ENCODE data around the gene TMEM233. TPM values are rescaled to one million over a fixed set of nuclear protein-coding genes. Genes with fewer than 3 reads are reported as not detected.

Gene TMEM233
- polyA plus RNA-seq, 3 donors: not detected

DNA sequence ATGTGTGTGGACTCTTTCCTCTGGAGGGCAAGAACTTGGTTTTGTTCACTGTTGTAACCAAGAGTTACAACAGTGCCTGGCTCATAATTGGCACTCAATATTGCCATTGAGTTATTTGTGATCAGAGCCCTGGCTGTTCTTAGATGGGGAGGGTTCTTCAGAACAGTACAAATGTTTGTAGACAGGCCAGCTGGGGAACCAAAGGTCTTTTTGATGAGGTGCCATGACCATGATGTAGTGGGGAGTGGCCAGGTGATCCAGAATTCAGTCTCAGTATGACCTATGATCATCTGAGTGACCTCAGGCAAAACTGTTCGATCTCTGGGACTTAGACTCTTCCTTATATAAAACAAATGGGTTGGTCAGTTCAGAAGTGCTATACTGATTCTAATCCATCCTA is 71.1 kb downstream of the TMEM233 start:
- no peak overlapping the region for H3K9ac ChIP-seq (ENCODE audit: insufficient read depth, low read length, poor library complexity, severe bottlenecking)
- intact Hi-C loops (cut with micrococcal nuclease): no loop called here
- H3K4me3 Mint-ChIP-seq: no peak overlapping the region
- H3K27me3 ChIP-seq (ENCODE audit: control insufficient read depth in 2 of 2, insufficient read depth in 2 of 2, low read length in 2 of 2): no peaks in the 10 kb centered on the region
- no peak overlapping the region for H3K4me2 ChIP-seq (replicated peaks; ENCODE audit: extremely low read depth, low read length, poor library complexity, severe bottlenecking)
- H3K36me3 ChIP-seq (replicated peaks in 1 of 2; ENCODE audit: control insufficient read depth in 1 of 2, insufficient read depth in 2 of 2, low read length in 2 of 2): peaks cover 0 to under 1% of the 10 kb centered on the region in 2 donors
- H2AFZ ChIP-seq (ENCODE audit: insufficient read depth, low read depth, low read length, poor library complexity, severe bottlenecking): no peak overlapping the region
- H3K27ac ChIP-seq (ENCODE audit: low read depth in 1 of 2, low read length in 2 of 2): no peak overlapping the region
- DNase-seq: no peak
- H3K27ac Mint-ChIP-seq: peak overlapping the region in 1 of 7 donors; percentile 60
- H3K4me1 ChIP-seq (ENCODE audit: control insufficient read depth in 1 of 2, insufficient read depth in 2 of 2, low read length in 2 of 2): peaks cover 36 to 44% of the 10 kb centered on the region in 2 donors
- WGBS (ENCODE audit: insufficient coverage): no CpG with 5 or more reads among the region's 1 CpG
- H3K4me1 Mint-ChIP-seq: peaks cover 34% of the 10 kb centered on the region
- H4K20me1 ChIP-seq (ENCODE audit: insufficient read depth, low read length): no peaks in the 10 kb centered on the region
- peaks cover 0 to 3% of the 10 kb centered on the region in 2 donors for H3K36me3 Mint-ChIP-seq
- peaks cover 29% of the 10 kb centered on the region for H3K79me2 ChIP-seq (ENCODE audit: insufficient read depth, low read length)
- TF ChIP-seq, protein P1, sequence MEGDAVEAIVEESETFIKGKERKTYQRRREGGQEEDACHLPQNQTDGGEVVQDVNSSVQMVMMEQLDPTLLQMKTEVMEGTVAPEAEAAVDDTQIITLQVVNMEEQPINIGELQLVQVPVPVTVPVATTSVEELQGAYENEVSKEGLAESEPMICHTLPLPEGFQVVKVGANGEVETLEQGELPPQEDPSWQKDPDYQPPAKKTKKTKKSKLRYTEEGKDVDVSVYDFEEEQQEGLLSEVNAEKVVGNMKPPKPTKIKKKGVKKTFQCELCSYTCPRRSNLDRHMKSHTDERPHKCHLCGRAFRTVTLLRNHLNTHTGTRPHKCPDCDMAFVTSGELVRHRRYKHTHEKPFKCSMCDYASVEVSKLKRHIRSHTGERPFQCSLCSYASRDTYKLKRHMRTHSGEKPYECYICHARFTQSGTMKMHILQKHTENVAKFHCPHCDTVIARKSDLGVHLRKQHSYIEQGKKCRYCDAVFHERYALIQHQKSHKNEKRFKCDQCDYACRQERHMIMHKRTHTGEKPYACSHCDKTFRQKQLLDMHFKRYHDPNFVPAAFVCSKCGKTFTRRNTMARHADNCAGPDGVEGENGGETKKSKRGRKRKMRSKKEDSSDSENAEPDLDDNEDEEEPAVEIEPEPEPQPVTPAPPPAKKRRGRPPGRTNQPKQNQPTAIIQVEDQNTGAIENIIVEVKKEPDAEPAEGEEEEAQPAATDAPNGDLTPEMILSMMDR (IDR thresholded peaks at IDR 0.05): no peak
- H3K9me3 Mint-ChIP-seq: peaks cover 0 to 3% (median 0%) of the 10 kb centered on the region in 7 donors
- peaks cover 0 to 2% (median 2%) of the 10 kb centered on the region in 3 donors for H3K27me3 Mint-ChIP-seq (ENCODE audit: low read depth in 3 of 3)
- no peaks in the 10 kb centered on the region for H3K9me3 ChIP-seq (replicated peaks in 1 of 2; ENCODE audit: control insufficient read depth in 1 of 2, insufficient read depth in 1 of 2, low read length in 2 of 2)
- no peak overlapping the region for H3K4me3 ChIP-seq (replicated peaks in 1 of 3; ENCODE audit: low read depth in 2 of 3, low read length in 3 of 3)

DNA sequence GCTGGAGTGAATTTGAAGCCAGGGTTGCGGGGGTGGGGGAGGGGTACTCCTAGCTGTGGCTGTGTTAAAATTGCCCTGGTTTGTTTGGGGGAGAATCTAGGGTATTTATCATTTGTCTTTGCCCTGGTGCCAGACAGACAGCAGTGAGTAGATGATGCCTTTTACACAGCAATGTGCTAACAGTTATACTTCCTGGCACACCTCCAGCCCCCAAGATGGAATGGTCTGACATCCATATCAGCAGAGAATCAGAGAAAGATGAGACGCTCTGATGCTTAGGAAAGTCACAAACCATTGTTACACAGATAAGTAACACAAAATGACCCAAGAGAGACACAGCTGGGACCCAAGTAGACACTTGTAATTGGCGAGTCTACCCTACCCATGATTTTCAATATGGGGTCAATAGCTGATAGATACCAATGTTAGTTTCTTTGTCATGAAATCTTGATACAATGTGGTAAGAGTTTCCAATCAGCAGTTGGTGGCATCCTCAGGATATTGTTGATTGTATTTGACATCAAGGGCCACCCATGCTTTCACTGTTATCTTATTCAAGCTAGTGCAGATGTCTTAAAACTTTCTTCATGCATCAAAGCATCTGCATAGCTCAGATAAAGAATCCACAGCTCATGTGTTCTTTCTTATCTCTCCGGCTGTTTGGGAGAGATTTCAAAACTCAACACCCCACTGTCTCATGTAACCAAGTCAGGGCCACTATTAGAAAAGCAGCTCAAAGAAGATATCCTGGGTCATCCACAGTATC is 71.8 kb downstream of the TMEM233 start:
- H3K27ac Mint-ChIP-seq: no peak overlapping the region
- H3K4me1 Mint-ChIP-seq: peaks cover 34% of the 10 kb centered on the region
- WGBS (ENCODE audit: insufficient coverage): 100% methylated on average over 1 of the region's 4 CpGs
- intact Hi-C loops (cut with micrococcal nuclease): no loop called here
- peaks cover 0 to 3% (median 0%) of the 10 kb centered on the region in 7 donors for H3K9me3 Mint-ChIP-seq
- Histone ChIP-seq H3K36me3 (replicated peaks in 1 of 2; ENCODE audit: control insufficient read depth in 1 of 2, insufficient read depth in 2 of 2, low read length in 2 of 2) (peaks cover under 1 to 8% of the 10 kb centered on the region in 2 donors), H3K4me2 (replicated peaks; ENCODE audit: extremely low read depth, low read length, poor library complexity, severe bottlenecking) (no peak overlapping the region), H2AFZ (ENCODE audit: insufficient read depth, low read depth, low read length, poor library complexity, severe bottlenecking) (peak overlapping the region; percentile 74), H3K9ac (ENCODE audit: insufficient read depth, low read length, poor library complexity, severe bottlenecking) (no peak overlapping the region), H4K20me1 (ENCODE audit: insufficient read depth, low read length) (no peaks in the 10 kb centered on the region), H3K4me1 (ENCODE audit: control insufficient read depth in 1 of 2, insufficient read depth in 2 of 2, low read length in 2 of 2) (peaks cover 29 to 39% of the 10 kb centered on the region in 2 donors), H3K79me2 (ENCODE audit: insufficient read depth, low read length) (peaks cover 36% of the 10 kb centered on the region), H3K27ac (ENCODE audit: low read depth in 1 of 2, low read length in 2 of 2) (peak overlapping the region in 1 of 2 donors; percentile 95), H3K4me3 (replicated peaks in 1 of 3; ENCODE audit: low read depth in 2 of 3, low read length in 3 of 3) (no peak overlapping the region), H3K27me3 (ENCODE audit: control insufficient read depth in 2 of 2, insufficient read depth in 2 of 2, low read length in 2 of 2) (no peaks in the 10 kb centered on the region), H3K9me3 (replicated peaks in 1 of 2; ENCODE audit: control insufficient read depth in 1 of 2, insufficient read depth in 1 of 2, low read length in 2 of 2) (no peaks in the 10 kb centered on the region)
- peaks cover 6% of the 10 kb centered on the region in 2 donors for H3K36me3 Mint-ChIP-seq
- no peak overlapping the region for H3K4me3 Mint-ChIP-seq
- H3K27me3 Mint-ChIP-seq (ENCODE audit: low read depth in 3 of 3): peaks cover 0 to 2% (median 2%) of the 10 kb centered on the region in 3 donors
- DNase-seq: no peak
- TF ChIP-seq, protein P1 (IDR thresholded peaks at IDR 0.05): no peak
